ENCODE measurements around the gene ENPP3.

The ENPP3 gene

DNA sequence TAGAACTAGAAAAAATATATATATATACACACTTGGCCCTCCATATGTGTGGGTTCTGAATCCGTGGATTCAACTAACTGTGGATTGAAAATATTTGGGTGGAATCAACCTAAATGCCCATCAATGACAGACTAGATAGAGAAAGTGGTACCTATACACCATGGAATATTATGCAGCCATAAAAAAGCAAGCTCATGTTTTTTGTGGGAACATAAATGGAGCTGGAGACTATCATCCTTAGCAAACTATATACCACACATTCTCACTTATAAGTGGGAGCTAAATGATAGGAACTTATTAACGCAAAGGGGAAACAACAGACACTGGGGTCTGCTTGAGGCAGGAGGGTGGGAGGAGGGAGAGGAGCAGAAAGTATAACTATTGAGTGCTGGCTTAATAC is 36.1 kb downstream of the ENPP3 start:
- H3K27me3 ChIP-seq (ENCODE audit: control insufficient read depth, insufficient read depth, low read length): no peaks in the 10 kb centered on the region
- H3K36me3 ChIP-seq (ENCODE audit: control insufficient read depth, insufficient read depth, low read length): no peaks in the 10 kb centered on the region
- H3K4me3 ChIP-seq (ENCODE audit: low read length): no peak overlapping the region
- no peaks in the 10 kb centered on the region for H3K4me1 ChIP-seq (ENCODE audit: control insufficient read depth, insufficient read depth, low read length)
- H3K27ac ChIP-seq (ENCODE audit: low read depth, low read length): no peak overlapping the region
- H3K9ac ChIP-seq (ENCODE audit: low read length): no peak overlapping the region

DNA sequence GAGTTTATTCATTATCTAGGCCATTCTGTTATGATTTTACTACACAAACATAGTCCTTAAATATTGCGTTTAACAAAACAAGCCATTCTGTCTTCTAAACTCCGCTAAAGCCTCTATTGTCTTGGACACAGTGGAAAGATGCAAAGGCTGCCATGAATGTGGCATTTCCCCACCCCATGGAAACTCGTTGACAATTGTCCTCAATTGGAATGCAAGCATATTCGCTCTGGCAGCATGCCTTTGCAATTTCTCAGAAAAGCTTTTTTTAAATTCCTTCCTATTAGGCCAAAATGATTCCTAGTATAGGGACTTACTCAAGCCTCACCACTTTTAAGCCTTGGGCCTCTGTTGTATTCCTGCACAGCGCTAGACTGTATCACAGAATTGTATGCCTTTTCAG is 41.3 kb downstream of the ENPP3 start:
- no peak overlapping the region for H3K9ac ChIP-seq (ENCODE audit: low read length)
- no peaks in the 10 kb centered on the region for H3K27me3 ChIP-seq (ENCODE audit: control insufficient read depth, insufficient read depth, low read length)
- H3K4me3 ChIP-seq (ENCODE audit: low read length): no peak overlapping the region
- no peak overlapping the region for H3K27ac ChIP-seq (ENCODE audit: low read depth, low read length)
- H3K4me1 ChIP-seq (ENCODE audit: control insufficient read depth, insufficient read depth, low read length): no peaks in the 10 kb centered on the region
- H3K36me3 ChIP-seq (ENCODE audit: control insufficient read depth, insufficient read depth, low read length): no peaks in the 10 kb centered on the region

GRCh38 chr6:131680868-131681267 is 43.8 kb downstream of the ENPP3 start:
- no peak overlapping the region for H3K4me3 ChIP-seq (ENCODE audit: low read length)

DNA sequence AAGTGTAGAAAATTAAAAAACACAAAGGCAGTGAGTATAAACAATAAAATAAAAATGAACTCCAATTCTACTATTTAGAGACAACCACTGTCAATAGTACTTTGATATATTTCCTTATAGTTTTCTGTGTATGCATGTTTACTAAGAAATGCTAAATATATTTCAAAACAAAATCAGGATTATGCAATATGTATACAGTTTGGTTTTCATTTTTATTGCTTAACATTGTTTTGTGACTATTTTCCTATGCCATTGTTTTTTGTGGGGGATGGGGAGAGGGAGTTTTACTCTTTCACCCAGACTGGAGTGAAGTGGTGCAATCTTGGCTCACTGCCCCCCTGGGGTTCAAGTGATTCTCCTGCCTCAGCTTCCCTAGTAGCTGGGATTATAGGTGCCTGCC is 44.5 kb downstream of the ENPP3 start:
- Histone ChIP-seq H3K4me1 (ENCODE audit: control insufficient read depth, insufficient read depth, low read length) (no peaks in the 10 kb centered on the region), H3K27ac (ENCODE audit: low read depth, low read length) (no peak overlapping the region), H3K27me3 (ENCODE audit: control insufficient read depth, insufficient read depth, low read length) (no peaks in the 10 kb centered on the region), H3K4me3 (ENCODE audit: low read length) (no peak overlapping the region), H3K9ac (ENCODE audit: low read length) (no peak overlapping the region), H3K36me3 (ENCODE audit: control insufficient read depth, insufficient read depth, low read length) (no peaks in the 10 kb centered on the region)

More at GRCh38 chr6:131680868-131681267, 43.8 kb downstream of the ENPP3 start:
- no peaks in the 10 kb centered on the region for H3K4me1 ChIP-seq (ENCODE audit: control insufficient read depth, insufficient read depth, low read length)
- H3K36me3 ChIP-seq (ENCODE audit: control insufficient read depth, insufficient read depth, low read length): no peaks in the 10 kb centered on the region
- H3K27ac ChIP-seq (ENCODE audit: low read depth, low read length): no peak overlapping the region
- H3K27me3 ChIP-seq (ENCODE audit: control insufficient read depth, insufficient read depth, low read length): no peaks in the 10 kb centered on the region
- H3K9ac ChIP-seq (ENCODE audit: low read length): no peak overlapping the region

GRCh38 chr6:131682442-131682841 is 45.3 kb downstream of the ENPP3 start:
- Histone ChIP-seq H3K36me3 (ENCODE audit: control insufficient read depth, insufficient read depth, low read length) (no peaks in the 10 kb centered on the region), H3K27ac (ENCODE audit: low read depth, low read length) (no peak overlapping the region), H3K4me1 (ENCODE audit: control insufficient read depth, insufficient read depth, low read length) (no peaks in the 10 kb centered on the region), H3K27me3 (ENCODE audit: control insufficient read depth, insufficient read depth, low read length) (no peaks in the 10 kb centered on the region), H3K4me3 (ENCODE audit: low read length) (no peak overlapping the region), H3K9ac (ENCODE audit: low read length) (no peak overlapping the region)

GRCh38 chr6:131683479-131683878 is 46.4 kb downstream of the ENPP3 start:
- Histone ChIP-seq H3K27me3 (ENCODE audit: control insufficient read depth, insufficient read depth, low read length) (no peaks in the 10 kb centered on the region), H3K4me1 (ENCODE audit: control insufficient read depth, insufficient read depth, low read length) (no peaks in the 10 kb centered on the region), H3K36me3 (ENCODE audit: control insufficient read depth, insufficient read depth, low read length) (no peaks in the 10 kb centered on the region), H3K4me3 (ENCODE audit: low read length) (no peak overlapping the region), H3K9ac (ENCODE audit: low read length) (no peak overlapping the region), H3K27ac (ENCODE audit: low read depth, low read length) (no peak overlapping the region)

DNA sequence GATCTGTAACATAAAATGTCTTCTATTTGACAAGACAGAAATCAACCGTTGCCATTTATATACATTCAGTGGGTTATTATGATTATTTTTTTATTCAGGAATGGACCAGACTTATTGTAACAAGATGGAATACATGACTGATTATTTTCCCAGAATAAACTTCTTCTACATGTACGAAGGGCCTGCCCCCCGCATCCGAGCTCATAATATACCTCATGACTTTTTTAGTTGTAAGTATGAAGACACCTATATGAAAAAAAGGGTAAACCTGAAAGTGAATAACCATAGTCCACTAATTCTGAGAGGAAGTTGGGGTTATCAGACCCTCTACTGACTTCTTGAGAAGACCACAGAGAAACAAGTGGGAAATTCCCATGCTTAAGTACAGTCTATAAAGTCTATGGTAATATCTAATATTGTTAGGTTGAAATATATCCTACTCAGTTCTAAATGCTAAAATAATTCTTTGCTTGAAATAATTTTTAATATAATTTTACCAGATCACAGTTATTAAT is 48.2 kb downstream of the ENPP3 start:
- no peaks in the 10 kb centered on the region for H3K4me1 ChIP-seq (ENCODE audit: control insufficient read depth, insufficient read depth, low read length)
- no peaks in the 10 kb centered on the region for H3K27me3 ChIP-seq (ENCODE audit: control insufficient read depth, insufficient read depth, low read length)
- H3K27ac ChIP-seq (ENCODE audit: low read depth, low read length): no peak overlapping the region
- no peaks in the 10 kb centered on the region for H3K36me3 ChIP-seq (ENCODE audit: control insufficient read depth, insufficient read depth, low read length)
- H3K9ac ChIP-seq (ENCODE audit: low read length): no peak overlapping the region
- no peak overlapping the region for H3K4me3 ChIP-seq (ENCODE audit: low read length)

GRCh38 chr6:131687022-131687421 is 49.9 kb downstream of the ENPP3 start:
- no peaks in the 10 kb centered on the region for H3K27me3 ChIP-seq (ENCODE audit: control insufficient read depth, insufficient read depth, low read length)
- no peak overlapping the region for H3K27ac ChIP-seq (ENCODE audit: low read depth, low read length)
- H3K4me1 ChIP-seq (ENCODE audit: control insufficient read depth, insufficient read depth, low read length): no peaks in the 10 kb centered on the region
- no peak overlapping the region for H3K4me3 ChIP-seq (ENCODE audit: low read length)
- H3K9ac ChIP-seq (ENCODE audit: low read length): no peak overlapping the region
- H3K36me3 ChIP-seq (ENCODE audit: control insufficient read depth, insufficient read depth, low read length): no peaks in the 10 kb centered on the region

DNA sequence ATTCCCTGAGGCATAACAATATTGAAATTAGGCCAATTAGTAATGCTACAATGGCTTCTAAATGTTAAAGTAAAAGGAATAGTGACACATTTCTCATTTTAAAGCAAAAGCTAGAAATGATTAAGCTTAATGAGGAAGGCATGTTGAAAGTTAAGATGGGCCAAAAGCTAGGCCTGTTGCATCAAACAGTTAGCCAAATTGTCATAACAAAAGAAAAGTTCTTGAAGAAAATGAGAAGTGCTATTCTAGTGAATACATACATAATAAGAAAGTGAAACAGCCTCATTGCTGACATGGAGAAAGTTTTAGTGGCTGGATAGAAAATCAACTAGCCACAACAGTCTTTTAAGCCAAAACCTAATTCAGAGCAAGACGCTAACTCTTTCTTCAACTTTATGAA is 51.2 kb downstream of the ENPP3 start:
- Histone ChIP-seq H3K36me3 (ENCODE audit: control insufficient read depth, insufficient read depth, low read length) (no peaks in the 10 kb centered on the region), H3K4me1 (ENCODE audit: control insufficient read depth, insufficient read depth, low read length) (no peaks in the 10 kb centered on the region), H3K27me3 (ENCODE audit: control insufficient read depth, insufficient read depth, low read length) (no peaks in the 10 kb centered on the region), H3K9ac (ENCODE audit: low read length) (no peak overlapping the region), H3K27ac (ENCODE audit: low read depth, low read length) (no peak overlapping the region), H3K4me3 (ENCODE audit: low read length) (no peak overlapping the region)

- H3K9ac ChIP-seq (ENCODE audit: low read length): no peak overlapping the region
- H3K27ac ChIP-seq (ENCODE audit: low read depth, low read length): no peak overlapping the region
- H3K4me3 ChIP-seq (ENCODE audit: low read length): no peak overlapping the region
- H3K4me1 ChIP-seq (ENCODE audit: control insufficient read depth, insufficient read depth, low read length): no peaks in the 10 kb centered on the region
- H3K27me3 ChIP-seq (ENCODE audit: control insufficient read depth, insufficient read depth, low read length): no peaks in the 10 kb centered on the region
- H3K36me3 ChIP-seq (ENCODE audit: control insufficient read depth, insufficient read depth, low read length): no peaks in the 10 kb centered on the region
These were observed 54.9 kb downstream of the ENPP3 start for GRCh38 chr6:131692031-131692430.

DNA sequence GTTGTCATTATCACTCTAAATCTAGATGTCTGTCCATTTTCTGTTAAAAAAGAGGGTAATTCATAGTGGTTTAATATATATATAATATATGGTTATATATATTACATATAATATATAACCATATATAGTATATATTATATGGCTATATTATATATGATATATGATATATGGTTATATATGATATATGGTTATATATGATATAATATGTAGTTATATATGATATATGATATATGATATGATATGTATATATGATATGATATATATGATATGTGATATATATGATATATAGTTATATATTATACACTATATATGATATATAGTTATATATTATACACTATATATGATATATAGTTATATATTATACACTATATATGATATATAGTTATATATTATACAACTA is 55.5 kb downstream of the ENPP3 start:
- no peak overlapping the region for H3K9ac ChIP-seq (ENCODE audit: low read length)
- no peaks in the 10 kb centered on the region for H3K4me1 ChIP-seq (ENCODE audit: control insufficient read depth, insufficient read depth, low read length)
- H3K4me3 ChIP-seq (ENCODE audit: low read length): no peak overlapping the region
- H3K36me3 ChIP-seq (ENCODE audit: control insufficient read depth, insufficient read depth, low read length): no peaks in the 10 kb centered on the region
- no peaks in the 10 kb centered on the region for H3K27me3 ChIP-seq (ENCODE audit: control insufficient read depth, insufficient read depth, low read length)
- no peak overlapping the region for H3K27ac ChIP-seq (ENCODE audit: low read depth, low read length)

GRCh38 chr6:131693384-131693783 is 56.3 kb downstream of the ENPP3 start:
- no peak overlapping the region for H3K27ac ChIP-seq (ENCODE audit: low read depth, low read length)
- H3K36me3 ChIP-seq (ENCODE audit: control insufficient read depth, insufficient read depth, low read length): no peaks in the 10 kb centered on the region
- H3K9ac ChIP-seq (ENCODE audit: low read length): no peak overlapping the region
- no peaks in the 10 kb centered on the region for H3K4me1 ChIP-seq (ENCODE audit: control insufficient read depth, insufficient read depth, low read length)
- H3K27me3 ChIP-seq (ENCODE audit: control insufficient read depth, insufficient read depth, low read length): no peaks in the 10 kb centered on the region
- H3K4me3 ChIP-seq (ENCODE audit: low read length): no peak overlapping the region

GRCh38 chr6:131694832-131695426 is 57.8 kb downstream of the ENPP3 start:
- H3K27ac ChIP-seq (ENCODE audit: low read depth, low read length): no peak overlapping the region
- no peak overlapping the region for H3K9ac ChIP-seq (ENCODE audit: low read length)
- H3K4me3 ChIP-seq (ENCODE audit: low read length): no peak overlapping the region
- no peaks in the 10 kb centered on the region for H3K27me3 ChIP-seq (ENCODE audit: control insufficient read depth, insufficient read depth, low read length)
- no peaks in the 10 kb centered on the region for H3K4me1 ChIP-seq (ENCODE audit: control insufficient read depth, insufficient read depth, low read length)
- no peaks in the 10 kb centered on the region for H3K36me3 ChIP-seq (ENCODE audit: control insufficient read depth, insufficient read depth, low read length)
